Skeletal muscle tissue (tissue), 4 donors: ENCODE results near the gene U2SURP. TPM values are rescaled to one million over a fixed set of nuclear protein-coding genes. Genes with fewer than 3 reads are reported as not detected.

Experiments
- H3K27ac ChIP-seq: one replicate; pipeline ENCODE4 v1.7.0; 2013; ENCODE audit warnings: mild to moderate bottlenecking, low read depth, low read length, inconsistent platforms
- H3K27me3 ChIP-seq, 3 donors: one replicate each; pipeline ENCODE4 v1.7.0; 2013; ENCODE audit warnings: low read length in 3 of 3; ENCODE audit not compliant: control insufficient read depth in 3 of 3, insufficient read depth in 3 of 3
- H3K36me3 ChIP-seq, 3 donors: one replicate each; pipeline ENCODE4 v1.7.0; 2013; ENCODE audit warnings: low read length in 3 of 3; ENCODE audit not compliant: control insufficient read depth in 3 of 3, insufficient read depth in 3 of 3
- H3K4me1 ChIP-seq, 3 donors: one replicate each; pipeline ENCODE4 v1.7.0; 2013; ENCODE audit warnings: low read length in 3 of 3, mild to moderate bottlenecking in 3 of 3; ENCODE audit not compliant: control insufficient read depth in 3 of 3, insufficient read depth in 3 of 3
- H3K4me3 ChIP-seq, 3 donors: one replicate each; pipeline ENCODE4 v1.7.0; 2013; ENCODE audit warnings: low read length in 3 of 3
- H3K9ac ChIP-seq, 3 donors: one replicate each; pipeline ENCODE4 v1.7.0; 2013; ENCODE audit warnings: low read length in 3 of 3, mild to moderate bottlenecking in 3 of 3, moderate library complexity in 2 of 3, low read depth in 1 of 3
- H3K9me3 ChIP-seq, 3 donors: one replicate each; pipeline ENCODE4 v1.7.0; 2013; ENCODE audit warnings: low read length in 3 of 3; ENCODE audit not compliant: control insufficient read depth in 3 of 3
- total RNA-seq: library from RNA; depleted of rRNA; stranded (reverse); fragments of >200 nt; gene quantifications from one replicate; pipeline ENCODE4 v1.2.3, GENCODE V29; 2014
- donor health status: Osteomylitis.

The U2SURP gene
- total RNA-seq, 1 donor from 2014 or later, result 47.5 TPM

GRCh38 chr3:143090976-143091837, 89.8 kb downstream of the U2SURP start:
- peaks cover 0 to 4% (median 0%) of the 10 kb centered on the region in 3 donors for H3K4me1 ChIP-seq
- peaks cover 0 to 2% (median 0%) of the 10 kb centered on the region in 3 donors for H3K27me3 ChIP-seq
- H3K9ac ChIP-seq, result no peak overlapping the region
- H3K27ac ChIP-seq, result no peak overlapping the region
- H3K4me3 ChIP-seq, result no peak overlapping the region
- H3K36me3 ChIP-seq, result no peaks in the 10 kb centered on the region
- H3K9me3 ChIP-seq, result no peaks in the 10 kb centered on the region

DNA sequence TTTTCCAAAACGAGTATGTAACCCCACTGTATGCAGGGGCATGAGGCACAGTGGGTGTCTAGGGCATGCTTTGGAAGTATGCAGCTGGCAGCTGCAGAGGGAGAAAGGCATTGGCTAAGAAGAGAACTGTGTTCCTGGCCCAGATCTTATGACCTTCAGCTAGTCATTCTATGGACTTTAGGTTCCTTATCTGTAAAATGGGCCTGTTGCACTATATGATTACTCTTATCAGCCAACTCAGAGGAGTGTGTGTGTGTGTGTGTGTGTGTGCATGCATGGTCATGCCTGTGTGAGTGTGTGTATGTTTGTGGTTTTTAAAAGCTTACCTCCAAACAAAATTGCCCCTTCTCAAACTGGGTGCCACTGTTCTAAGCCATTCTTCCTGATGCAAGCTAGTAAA, 90.8 kb downstream of the U2SURP start:
- Histone ChIP-seq H3K27ac (no peak overlapping the region), H3K4me3 (no peak overlapping the region), H3K36me3 (no peaks in the 10 kb centered on the region), H3K27me3 (peaks cover 0 to 2% (median 0%) of the 10 kb centered on the region in 3 donors), H3K9ac (no peak overlapping the region), H3K4me1 (peaks cover 0 to 4% (median 0%) of the 10 kb centered on the region in 3 donors), H3K9me3 (no peaks in the 10 kb centered on the region)

DNA sequence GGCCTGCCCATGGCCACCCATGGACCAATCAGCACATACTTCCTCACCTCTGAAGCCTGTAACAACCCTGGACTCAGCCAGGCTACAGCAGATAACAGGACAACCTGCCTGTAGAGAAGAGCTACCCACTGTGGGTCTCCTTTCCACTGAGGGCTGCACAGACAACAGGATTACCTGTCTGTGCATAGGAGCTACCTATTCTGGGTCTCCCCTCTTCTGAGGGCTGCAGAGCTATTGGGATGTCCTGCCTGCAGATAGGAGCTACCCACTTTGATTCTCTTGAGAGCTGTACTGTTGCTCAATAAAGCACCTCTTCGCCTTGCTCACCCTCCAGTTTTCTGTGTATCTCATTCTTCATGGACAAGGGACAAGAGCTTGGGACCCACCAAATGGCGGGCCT, 94.4 kb downstream of the U2SURP start:
- Histone ChIP-seq H3K4me3 (no peak overlapping the region), H3K4me1 (no peaks in the 10 kb centered on the region), H3K36me3 (no peaks in the 10 kb centered on the region), H3K9me3 (no peaks in the 10 kb centered on the region), H3K27ac (no peak overlapping the region), H3K27me3 (peaks cover 0 to 2% (median 0%) of the 10 kb centered on the region in 3 donors), H3K9ac (no peak overlapping the region)

- no peak overlapping the region for H3K4me3 ChIP-seq
- H3K9ac ChIP-seq, result no peak overlapping the region
- H3K36me3 ChIP-seq, result no peaks in the 10 kb centered on the region
- H3K27ac ChIP-seq, result no peak overlapping the region
- peaks cover 0 to 2% (median 0%) of the 10 kb centered on the region in 3 donors for H3K27me3 ChIP-seq
- no peaks in the 10 kb centered on the region for H3K9me3 ChIP-seq
- H3K4me1 ChIP-seq, result no peaks in the 10 kb centered on the region
Measured at GRCh38 chr3:143098032-143098764, 96.8 kb downstream of the U2SURP start.

DNA sequence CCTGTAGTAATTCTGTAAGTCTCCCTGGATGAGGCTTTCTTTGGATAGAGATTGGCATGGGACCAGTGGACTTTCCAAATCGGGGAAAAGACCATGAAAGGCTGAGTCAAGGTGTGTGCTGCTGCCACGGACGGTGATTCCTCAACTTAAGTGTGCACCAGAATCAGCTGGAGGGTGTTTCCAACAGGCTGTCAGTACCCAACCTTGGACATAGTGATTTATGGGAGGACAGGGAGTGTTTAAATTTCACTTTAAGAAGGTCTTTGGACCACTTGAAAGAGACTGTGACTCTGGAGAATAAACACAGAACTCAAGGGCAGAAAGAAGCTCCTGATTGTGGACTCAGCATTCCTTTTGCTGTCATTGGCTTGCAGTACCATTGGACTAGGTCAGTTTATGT, 97.8 kb downstream of the U2SURP start:
- H3K9me3 ChIP-seq, result peaks cover 0 to 2% (median 0%) of the 10 kb centered on the region in 3 donors
- no peaks in the 10 kb centered on the region for H3K36me3 ChIP-seq
- H3K4me1 ChIP-seq, result no peaks in the 10 kb centered on the region
- peaks cover 0 to 2% (median 0%) of the 10 kb centered on the region in 3 donors for H3K27me3 ChIP-seq
- no peak overlapping the region for H3K4me3 ChIP-seq
- H3K27ac ChIP-seq, result no peak overlapping the region
- H3K9ac ChIP-seq, result no peak overlapping the region

- Histone ChIP-seq H3K4me3 (no peak overlapping the region), H3K9me3 (peaks cover 0 to 2% (median 0%) of the 10 kb centered on the region in 3 donors), H3K27ac (no peak overlapping the region), H3K4me1 (no peaks in the 10 kb centered on the region), H3K27me3 (peaks cover 0 to 2% (median 0%) of the 10 kb centered on the region in 3 donors), H3K9ac (no peak overlapping the region), H3K36me3 (no peaks in the 10 kb centered on the region)
Measured at GRCh38 chr3:143099690-143100089, 98.3 kb downstream of the U2SURP start.

DNA sequence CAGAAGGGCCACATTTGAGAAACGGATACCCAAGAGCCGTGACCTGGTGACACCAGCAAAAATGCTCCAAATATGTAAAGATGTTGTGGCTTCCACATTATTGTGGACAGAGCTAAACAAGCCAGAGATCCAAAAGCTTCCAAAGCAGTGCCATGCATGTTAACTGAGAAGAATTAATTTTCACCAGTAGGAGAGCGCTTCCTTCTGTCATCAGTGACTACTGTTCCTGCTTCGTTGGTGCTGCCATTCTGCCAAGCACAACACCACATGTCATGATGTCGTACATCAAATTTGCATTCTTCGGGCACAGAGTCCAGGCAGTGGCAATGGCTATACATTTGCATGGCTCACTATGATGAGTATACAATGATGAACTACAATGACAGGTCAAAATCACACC, 99.1 kb downstream of the U2SURP start:
- no peaks in the 10 kb centered on the region for H3K4me1 ChIP-seq
- no peak overlapping the region for H3K4me3 ChIP-seq
- H3K9ac ChIP-seq, result no peak overlapping the region
- H3K36me3 ChIP-seq, result no peaks in the 10 kb centered on the region
- no peak overlapping the region for H3K27ac ChIP-seq
- H3K9me3 ChIP-seq, result peaks cover 5 to 8% (median 6%) of the 10 kb centered on the region in 3 donors
- peaks cover 0 to under 1% (median 0%) of the 10 kb centered on the region in 3 donors for H3K27me3 ChIP-seq

DNA sequence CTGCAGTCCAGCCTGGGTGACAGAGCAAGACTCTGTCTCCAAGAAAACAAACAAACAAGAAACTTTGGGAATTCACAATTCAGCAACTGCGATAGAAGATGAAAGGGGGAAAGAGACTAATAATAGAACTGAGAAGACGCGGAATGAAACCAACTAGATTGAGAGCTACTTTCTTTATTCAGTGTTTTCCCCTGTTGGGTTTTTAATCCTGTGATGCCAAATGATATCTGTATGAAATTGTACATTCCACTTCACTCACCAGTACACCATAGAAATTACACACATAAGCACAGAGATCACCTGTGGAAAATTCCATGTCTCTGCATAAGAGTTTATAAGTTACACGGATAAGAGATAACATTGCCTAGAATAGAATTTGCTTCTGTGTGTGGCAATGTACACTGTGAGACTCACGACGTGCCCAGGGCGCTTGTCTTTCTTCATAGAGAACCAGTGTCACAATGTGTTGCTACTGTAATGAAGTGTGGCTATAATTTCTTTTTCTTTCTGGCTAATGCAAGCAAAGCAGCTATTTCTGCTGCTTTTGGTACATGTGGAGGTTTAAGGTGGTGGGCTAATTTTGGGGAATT, 100.5 kb downstream of the U2SURP start:
- Histone ChIP-seq H3K9ac (no peak overlapping the region), H3K36me3 (no peaks in the 10 kb centered on the region), H3K27ac (no peak overlapping the region), H3K4me3 (no peak overlapping the region), H3K9me3 (peaks cover 5 to 8% (median 6%) of the 10 kb centered on the region in 3 donors), H3K27me3 (no peaks in the 10 kb centered on the region), H3K4me1 (no peaks in the 10 kb centered on the region)

- Histone ChIP-seq H3K4me3 (no peak overlapping the region), H3K9ac (no peak overlapping the region), H3K9me3 (peaks cover 5 to 8% (median 6%) of the 10 kb centered on the region in 3 donors), H3K36me3 (no peaks in the 10 kb centered on the region), H3K27ac (no peak overlapping the region), H3K4me1 (no peaks in the 10 kb centered on the region), H3K27me3 (no peaks in the 10 kb centered on the region)
Measured at GRCh38 chr3:143103652-143104051, 102.3 kb downstream of the U2SURP start.
